ENCODE measurements around the gene PCSK5. TPM values are rescaled to one million over a fixed set of nuclear protein-coding genes. Genes with fewer than 3 reads are reported as not detected.

The PCSK5 gene
- total and polyA plus RNA-seq, 2 donors (not counting 1 experiment from before 2014, with no cell fraction given) = 0.09 TPM; not detected in 1

- Mint-ChIP-seq H3K27ac (no peak overlapping the region), H3K4me1 (no peaks in the 10 kb centered on the region), H3K4me3 (no peak overlapping the region), H3K27me3 (no peaks in the 10 kb centered on the region), H3K9me3 (ENCODE audit: insufficient read depth) (no peaks in the 10 kb centered on the region)
- POLR2A ChIA-PET = no interaction called here
- Histone ChIP-seq H2AFZ (ENCODE audit: insufficient read depth, low read depth, low read length, poor library complexity, severe bottlenecking) (no peak overlapping the region), H3K4me2 (replicated peaks; ENCODE audit: low read depth, low read length, poor library complexity, severe bottlenecking) (no peak overlapping the region), H3K9me3 (ENCODE audit: control extremely low read depth in 1 of 3, control insufficient read depth in 2 of 3, insufficient read depth in 1 of 3, low read length in 2 of 3) (no peaks in the 10 kb centered on the region), H4K20me1 (ENCODE audit: control insufficient read depth, insufficient read depth, low read length, poor library complexity, severe bottlenecking) (no peaks in the 10 kb centered on the region), H3K36me3 (replicated peaks in 1 of 2; ENCODE audit: control extremely low read depth in 1 of 2, control insufficient read depth in 1 of 2, extremely low read depth in 1 of 2, insufficient read depth in 2 of 2, low read length in 1 of 2) (no peaks in the 10 kb centered on the region), H3K27me3 (replicated peaks in 1 of 4; ENCODE audit: control extremely low read depth in 1 of 4, control insufficient read depth in 3 of 4, insufficient read depth in 4 of 4, low read length in 3 of 4) (no peaks in the 10 kb centered on the region), H3K4me3 (ENCODE audit: control extremely low read depth in 1 of 5, extremely low read depth in 1 of 5, insufficient read depth in 1 of 5, low read depth in 2 of 5, low read length in 4 of 5) (no peak overlapping the region), H3K9ac (ENCODE audit: low read length) (no peak overlapping the region), H3K79me2 (ENCODE audit: control insufficient read depth, insufficient read depth, low read length) (no peaks in the 10 kb centered on the region), H3K27ac (ENCODE audit: low read length in 2 of 2) (no peak overlapping the region), H3K4me1 (ENCODE audit: control insufficient read depth in 2 of 2, insufficient read depth in 2 of 2, low read length in 2 of 2) (no peaks in the 10 kb centered on the region)
- DNase-seq = no peak
- WGBS (ENCODE audit: insufficient coverage) = 100% methylated on average over 1 of the region's 3 CpGs
- CTCF ChIA-PET = no interaction called here
- intact Hi-C loops (cut with micrococcal nuclease) = no loop called here
- TF ChIP-seq EZH2 (IDR thresholded peaks at IDR 0.05; ENCODE audit: borderline replicate concordance, insufficient read depth, low read depth, low read length, poor library complexity, severe bottlenecking) = no peak
- TF ChIP-seq CTCF (IDR thresholded peaks at IDR 0.05) = no peak
- ATAC-seq (ENCODE audit: low read depth) = no peak
These were observed 66.6 kb downstream of the PCSK5 start for GRCh38 chr9:75957116-75957515.

- CTCF ChIA-PET = no interaction called here
- H2AFZ ChIP-seq (ENCODE audit: insufficient read depth, low read depth, low read length, poor library complexity, severe bottlenecking) = no peak overlapping the region
- H3K4me3 ChIP-seq (ENCODE audit: control extremely low read depth in 1 of 5, extremely low read depth in 1 of 5, insufficient read depth in 1 of 5, low read depth in 2 of 5, low read length in 4 of 5) = no peak overlapping the region
- no peaks in the 10 kb centered on the region for H3K4me1 Mint-ChIP-seq
- H3K27ac ChIP-seq (ENCODE audit: low read length in 2 of 2) = no peak overlapping the region
- POLR2A ChIA-PET = no interaction called here
- WGBS (ENCODE audit: insufficient coverage) = 65% methylated on average over 2 of the region's 3 CpGs
- H3K9me3 Mint-ChIP-seq (ENCODE audit: insufficient read depth) = no peaks in the 10 kb centered on the region
- no peak for TF ChIP-seq CTCF (IDR thresholded peaks at IDR 0.05)
- no peak for TF ChIP-seq EZH2 (IDR thresholded peaks at IDR 0.05; ENCODE audit: borderline replicate concordance, insufficient read depth, low read depth, low read length, poor library complexity, severe bottlenecking)
- H3K27me3 Mint-ChIP-seq = no peaks in the 10 kb centered on the region
- no peaks in the 10 kb centered on the region for H3K27me3 ChIP-seq (replicated peaks in 1 of 4; ENCODE audit: control extremely low read depth in 1 of 4, control insufficient read depth in 3 of 4, insufficient read depth in 4 of 4, low read length in 3 of 4)
- H3K4me2 ChIP-seq (replicated peaks; ENCODE audit: low read depth, low read length, poor library complexity, severe bottlenecking) = no peak overlapping the region
- H3K79me2 ChIP-seq (ENCODE audit: control insufficient read depth, insufficient read depth, low read length) = no peaks in the 10 kb centered on the region
- no peaks in the 10 kb centered on the region for H3K36me3 ChIP-seq (replicated peaks in 1 of 2; ENCODE audit: control extremely low read depth in 1 of 2, control insufficient read depth in 1 of 2, extremely low read depth in 1 of 2, insufficient read depth in 2 of 2, low read length in 1 of 2)
- DNase-seq (no peak), ATAC-seq (ENCODE audit: low read depth) (no peak)
- no peak overlapping the region for H3K9ac ChIP-seq (ENCODE audit: low read length)
- no peak overlapping the region for H3K4me3 Mint-ChIP-seq
- no peaks in the 10 kb centered on the region for H3K4me1 ChIP-seq (ENCODE audit: control insufficient read depth in 2 of 2, insufficient read depth in 2 of 2, low read length in 2 of 2)
- peaks cover 0 to 6% (median 0%) of the 10 kb centered on the region in 3 donors for H3K9me3 ChIP-seq (ENCODE audit: control extremely low read depth in 1 of 3, control insufficient read depth in 2 of 3, insufficient read depth in 1 of 3, low read length in 2 of 3)
- H4K20me1 ChIP-seq (ENCODE audit: control insufficient read depth, insufficient read depth, low read length, poor library complexity, severe bottlenecking) = no peaks in the 10 kb centered on the region
- H3K27ac Mint-ChIP-seq = no peak overlapping the region
- intact Hi-C loops (cut with micrococcal nuclease) = no loop called here
These were observed 67.8 kb downstream of the PCSK5 start for GRCh38 chr9:75958226-75958625.
